ENCODE measurements around the gene NECAP2.

Gene NECAP2

GRCh38 chr1:16442941-16443340 is 2.4 kb downstream of the NECAP2 start:
- no peak for TF ChIP-seq CTCF (IDR thresholded peaks at IDR 0.05)

- no peak for TF ChIP-seq CTCF (IDR thresholded peaks at IDR 0.05)
Measured at GRCh38 chr1:16443975-16444770, 3.6 kb downstream of the NECAP2 start.

GRCh38 chr1:16445052-16445451 is 4.5 kb downstream of the NECAP2 start:
- TF ChIP-seq CTCF (IDR thresholded peaks at IDR 0.05) = no peak

GRCh38 chr1:16446116-16446515 is 5.6 kb downstream of the NECAP2 start:
- TF ChIP-seq CTCF (IDR thresholded peaks at IDR 0.05) = no peak

- no peak for TF ChIP-seq CTCF (IDR thresholded peaks at IDR 0.05)
Measured at GRCh38 chr1:16447641-16448040, 7.1 kb downstream of the NECAP2 start.

- TF ChIP-seq CTCF (IDR thresholded peaks at IDR 0.05) = no peak
Measured at GRCh38 chr1:16449065-16449464, 8.5 kb downstream of the NECAP2 start.

GRCh38 chr1:16449666-16450065 is 9.1 kb downstream of the NECAP2 start:
- TF ChIP-seq CTCF (IDR thresholded peaks at IDR 0.05) = no peak
